GM21447 (cell line): ENCODE measurements around the gene ATP6V0E2.
"Not testable (repeated sequence)": the region's sequence is repeated elsewhere in the genome, so short reads cannot be mapped to it uniquely, and the experiment has no call there.

Experiments used
- ATAC-seq: cut with Tn5 transposase; IDR thresholded peaks from one replicate; pipeline ENCODE4 v1.9.1; 2021; ENCODE audit not compliant: unreplicated experiment

Gene ATP6V0E2

GRCh38 chr7:149878523-149878921 lies 4.8 kb downstream of the ATP6V0E2 start:
- ATAC-seq = no peak

GRCh38 chr7:149879271-149879743 lies 5.5 kb downstream of the ATP6V0E2 start:
- no peak for ATAC-seq

GRCh38 chr7:149879766-149880637 lies 6.2 kb downstream of the ATP6V0E2 start:
- ATAC-seq = no peak

GRCh38 chr7:149880638-149881311 lies 7.0 kb downstream of the ATP6V0E2 start:
- ATAC-seq = no peak

GRCh38 chr7:149881328-149882247 lies 7.8 kb downstream of the ATP6V0E2 start:
- ATAC-seq = no peak

GRCh38 chr7:149882248-149883047 lies 8.7 kb downstream of the ATP6V0E2 start:
- no peak for ATAC-seq

- ATAC-seq = no peak
Measured at GRCh38 chr7:149883048-149883438, 9.3 kb downstream of the ATP6V0E2 start.

GRCh38 chr7:149883452-149883861 lies 9.7 kb downstream of the ATP6V0E2 start:
- no peak for ATAC-seq

GRCh38 chr7:149884016-149884415 lies 10.2 kb downstream of the ATP6V0E2 start:
- ATAC-seq = no peak

GRCh38 chr7:149884541-149884940 lies 10.8 kb downstream of the ATP6V0E2 start:
- no peak for ATAC-seq

GRCh38 chr7:149885191-149886017 lies 11.6 kb downstream of the ATP6V0E2 start:
- no peak for ATAC-seq

GRCh38 chr7:149886018-149886415 lies 12.2 kb downstream of the ATP6V0E2 start:
- no peak for ATAC-seq

- ATAC-seq = no peak
Measured at GRCh38 chr7:149887311-149887710, 13.5 kb downstream of the ATP6V0E2 start.

GRCh38 chr7:149890715-149891114 lies 16.9 kb downstream of the ATP6V0E2 start:
- not testable (repeated sequence) for ATAC-seq

- not testable (repeated sequence) for ATAC-seq
Measured at GRCh38 chr7:149894957-149895356, 21.2 kb downstream of the ATP6V0E2 start.

GRCh38 chr7:149907776-149908376 lies 34.1 kb downstream of the ATP6V0E2 start:
- not testable (repeated sequence) for ATAC-seq

- not testable (repeated sequence) for ATAC-seq
Measured at GRCh38 chr7:149910219-149910618, 36.5 kb downstream of the ATP6V0E2 start.

GRCh38 chr7:149912126-149912525 lies 38.4 kb downstream of the ATP6V0E2 start:
- not testable (repeated sequence) for ATAC-seq

- not testable (repeated sequence) for ATAC-seq
Measured at GRCh38 chr7:149926414-149926813, 52.6 kb downstream of the ATP6V0E2 start.
